ENCODE results near the gene ATP9B. TPM values are rescaled to one million over a fixed set of nuclear protein-coding genes. Genes with fewer than 3 reads are reported as not detected.

Gene ATP9B
- total RNA-seq, 2 donors from 2014 or later = 15.4 to 17.6 TPM

- no peak for DNase-seq (ENCODE audit: low spot score)
- TF ChIP-seq CTCF (IDR thresholded peaks at IDR 0.05) = no peak
- Histone ChIP-seq H3K27ac (no peak overlapping the region), H3K4me1 (no peaks in the 10 kb centered on the region), H3K9me3 (no peaks in the 10 kb centered on the region), H3K36me3 (peaks cover 24% of the 10 kb centered on the region), H3K4me3 (no peak overlapping the region), H3K27me3 (no peaks in the 10 kb centered on the region)
Observed at GRCh38 chr18:79337620-79338019, 268.4 kb downstream of the ATP9B start.

- H3K9me3 ChIP-seq = no peaks in the 10 kb centered on the region
- H3K4me3 ChIP-seq = no peak overlapping the region
- H3K36me3 ChIP-seq = peaks cover 32% of the 10 kb centered on the region
- no peak for DNase-seq (ENCODE audit: low spot score)
- no peaks in the 10 kb centered on the region for H3K27me3 ChIP-seq
- no peak overlapping the region for H3K27ac ChIP-seq
- H3K4me1 ChIP-seq = no peaks in the 10 kb centered on the region
- TF ChIP-seq CTCF (IDR thresholded peaks at IDR 0.05) = no peak
Observed at GRCh38 chr18:79339094-79339908, 270.1 kb downstream of the ATP9B start.

GRCh38 chr18:79343567-79344207, 274.5 kb downstream of the ATP9B start:
- Histone ChIP-seq H3K27ac (no peak overlapping the region), H3K27me3 (no peaks in the 10 kb centered on the region), H3K36me3 (peaks cover 51% of the 10 kb centered on the region), H3K4me3 (no peak overlapping the region), H3K9me3 (no peaks in the 10 kb centered on the region), H3K4me1 (no peaks in the 10 kb centered on the region)
- TF ChIP-seq CTCF (IDR thresholded peaks at IDR 0.05) = no peak
- no peak for DNase-seq (ENCODE audit: low spot score)

- Histone ChIP-seq H3K36me3 (peaks cover 51% of the 10 kb centered on the region), H3K4me1 (no peaks in the 10 kb centered on the region), H3K27me3 (no peaks in the 10 kb centered on the region), H3K4me3 (no peak overlapping the region), H3K9me3 (no peaks in the 10 kb centered on the region), H3K27ac (no peak overlapping the region)
- DNase-seq (ENCODE audit: low spot score) = no peak
- no peak for TF ChIP-seq CTCF (IDR thresholded peaks at IDR 0.05)
Observed at GRCh38 chr18:79344208-79344581, 275.0 kb downstream of the ATP9B start.

- no peaks in the 10 kb centered on the region for H3K9me3 ChIP-seq
- TF ChIP-seq CTCF (IDR thresholded peaks at IDR 0.05) = no peak
- H3K27ac ChIP-seq = no peak overlapping the region
- H3K4me1 ChIP-seq = no peaks in the 10 kb centered on the region
- no peak overlapping the region for H3K4me3 ChIP-seq
- DNase-seq (ENCODE audit: low spot score) = no peak
- H3K27me3 ChIP-seq = no peaks in the 10 kb centered on the region
- peaks cover 54% of the 10 kb centered on the region for H3K36me3 ChIP-seq
Observed at GRCh38 chr18:79345366-79345765, 276.2 kb downstream of the ATP9B start.

Data from right atrium auricular region (tissue), 2 donors.